Measurements from ENCODE around the gene CEP78. TPM values are rescaled to one million over a fixed set of nuclear protein-coding genes. Genes with fewer than 3 reads are reported as not detected.
"Not testable (repeated sequence)": the region's sequence is repeated elsewhere in the genome, so short reads cannot be mapped to it uniquely, and the experiment has no call there.

CEP78 gene
- total RNA-seq, 2 donors from 2014 or later = 22.6 to 37.2 TPM

GRCh38 chr9:78214492-78214891 is 21.4 kb upstream of the CEP78 start:
- Mint-ChIP-seq H3K4me1 (peaks cover 26% of the 10 kb centered on the region), H3K36me3 (ENCODE audit: low read depth) (no peaks in the 10 kb centered on the region), H3K27me3 (no peaks in the 10 kb centered on the region), H3K4me3 (no peak overlapping the region), H3K9me3 (no peaks in the 10 kb centered on the region), H3K27ac (no peak overlapping the region)
- ATAC-seq (replicated peaks) = no peak

- H3K27me3 Mint-ChIP-seq = no peaks in the 10 kb centered on the region
- no peak overlapping the region for H3K4me3 Mint-ChIP-seq
- H3K9me3 Mint-ChIP-seq = no peaks in the 10 kb centered on the region
- H3K4me1 Mint-ChIP-seq = peaks cover 18% of the 10 kb centered on the region
- ATAC-seq (replicated peaks) = no peak
- H3K27ac Mint-ChIP-seq = no peak overlapping the region
- H3K36me3 Mint-ChIP-seq (ENCODE audit: low read depth) = no peaks in the 10 kb centered on the region
Observed at GRCh38 chr9:78215706-78216105, 20.2 kb upstream of the CEP78 start.

GRCh38 chr9:78218890-78219289 is 17.0 kb upstream of the CEP78 start:
- Mint-ChIP-seq H3K4me3 (no peak overlapping the region), H3K27ac (no peak overlapping the region), H3K36me3 (ENCODE audit: low read depth) (no peaks in the 10 kb centered on the region), H3K9me3 (no peaks in the 10 kb centered on the region), H3K27me3 (no peaks in the 10 kb centered on the region), H3K4me1 (no peaks in the 10 kb centered on the region)
- no peak for ATAC-seq (replicated peaks)

- Mint-ChIP-seq H3K36me3 (ENCODE audit: low read depth) (no peaks in the 10 kb centered on the region), H3K4me1 (no peaks in the 10 kb centered on the region), H3K27ac (peak overlapping the region; percentile 72), H3K27me3 (peaks cover 12% of the 10 kb centered on the region), H3K9me3 (no peaks in the 10 kb centered on the region), H3K4me3 (no peak overlapping the region)
- ATAC-seq (replicated peaks) = no peak
Observed at GRCh38 chr9:78221425-78221824, 14.4 kb upstream of the CEP78 start.

GRCh38 chr9:78221841-78222240 is 14.0 kb upstream of the CEP78 start:
- not testable (repeated sequence) for H3K36me3 Mint-ChIP-seq (ENCODE audit: low read depth); H3K9me3 Mint-ChIP-seq; ATAC-seq (replicated peaks); H3K4me3 Mint-ChIP-seq; H3K4me1 Mint-ChIP-seq; H3K27ac Mint-ChIP-seq
- H3K27me3 Mint-ChIP-seq = peaks cover 12% of the 10 kb centered on the region

- no peak for ATAC-seq (replicated peaks)
- Mint-ChIP-seq H3K36me3 (ENCODE audit: low read depth) (no peaks in the 10 kb centered on the region), H3K4me3 (no peak overlapping the region), H3K27ac (no peak overlapping the region), H3K9me3 (no peaks in the 10 kb centered on the region), H3K4me1 (no peaks in the 10 kb centered on the region), H3K27me3 (peaks cover 17% of the 10 kb centered on the region)
Observed at GRCh38 chr9:78230761-78231160, 5.1 kb upstream of the CEP78 start.

GRCh38 chr9:78232471-78232870 is 3.4 kb upstream of the CEP78 start:
- not testable (repeated sequence) for H3K4me1 Mint-ChIP-seq; H3K4me3 Mint-ChIP-seq; ATAC-seq (replicated peaks); H3K27me3 Mint-ChIP-seq; H3K9me3 Mint-ChIP-seq; H3K36me3 Mint-ChIP-seq (ENCODE audit: low read depth); H3K27ac Mint-ChIP-seq

- H3K27me3 Mint-ChIP-seq = peaks cover 7% of the 10 kb centered on the region
- H3K4me1 Mint-ChIP-seq = peaks cover 23% of the 10 kb centered on the region
- peaks cover 8% of the 10 kb centered on the region for H3K36me3 Mint-ChIP-seq (ENCODE audit: low read depth)
- H3K4me3 Mint-ChIP-seq = no peak overlapping the region
- no peaks in the 10 kb centered on the region for H3K9me3 Mint-ChIP-seq
- ATAC-seq (replicated peaks) = no peak
- H3K27ac Mint-ChIP-seq = peak overlapping the region; percentile 90
Observed at GRCh38 chr9:78234810-78235209, 1.1 kb upstream of the CEP78 start.

- Mint-ChIP-seq H3K4me1 (peaks cover 23% of the 10 kb centered on the region), H3K27me3 (peaks cover 7% of the 10 kb centered on the region), H3K9me3 (no peaks in the 10 kb centered on the region), H3K4me3 (no peak overlapping the region), H3K36me3 (ENCODE audit: low read depth) (peaks cover 13% of the 10 kb centered on the region), H3K27ac (peak overlapping the region; percentile 90)
- no peak for ATAC-seq (replicated peaks)
Observed at GRCh38 chr9:78235256-78235761, 566 bp upstream of the CEP78 start.

GRCh38 chr9:78236551-78236910 is 656 bp downstream of the CEP78 start:
- peaks cover 23% of the 10 kb centered on the region for H3K4me1 Mint-ChIP-seq
- peak overlapping the region; percentile 90 for H3K27ac Mint-ChIP-seq
- no peaks in the 10 kb centered on the region for H3K27me3 Mint-ChIP-seq
- ATAC-seq (replicated peaks) = no peak
- no peaks in the 10 kb centered on the region for H3K9me3 Mint-ChIP-seq
- no peak overlapping the region for H3K4me3 Mint-ChIP-seq
- peaks cover 25% of the 10 kb centered on the region for H3K36me3 Mint-ChIP-seq (ENCODE audit: low read depth)

- Mint-ChIP-seq H3K27me3 (no peaks in the 10 kb centered on the region), H3K27ac (peak overlapping the region; percentile 84), H3K9me3 (no peaks in the 10 kb centered on the region), H3K4me1 (peaks cover 28% of the 10 kb centered on the region), H3K36me3 (ENCODE audit: low read depth) (peaks cover 35% of the 10 kb centered on the region), H3K4me3 (no peak overlapping the region)
- ATAC-seq (replicated peaks) = no peak
Observed at GRCh38 chr9:78238046-78239038, 2.5 kb downstream of the CEP78 start.

GRCh38 chr9:78239506-78239905 is 3.6 kb downstream of the CEP78 start:
- Mint-ChIP-seq H3K27me3 (no peaks in the 10 kb centered on the region), H3K9me3 (no peaks in the 10 kb centered on the region), H3K27ac (no peak overlapping the region), H3K4me3 (no peak overlapping the region), H3K36me3 (ENCODE audit: low read depth) (peaks cover 40% of the 10 kb centered on the region), H3K4me1 (peaks cover 28% of the 10 kb centered on the region)
- ATAC-seq (replicated peaks) = no peak

- no peak overlapping the region for H3K4me3 Mint-ChIP-seq
- no peaks in the 10 kb centered on the region for H3K27me3 Mint-ChIP-seq
- no peaks in the 10 kb centered on the region for H3K9me3 Mint-ChIP-seq
- ATAC-seq (replicated peaks) = no peak
- peaks cover 28% of the 10 kb centered on the region for H3K4me1 Mint-ChIP-seq
- peaks cover 60% of the 10 kb centered on the region for H3K36me3 Mint-ChIP-seq (ENCODE audit: low read depth)
- no peak overlapping the region for H3K27ac Mint-ChIP-seq
Observed at GRCh38 chr9:78242041-78242440, 6.2 kb downstream of the CEP78 start.

- H3K36me3 Mint-ChIP-seq (ENCODE audit: low read depth) = peaks cover 68% of the 10 kb centered on the region
- ATAC-seq (replicated peaks) = no peak
- no peak overlapping the region for H3K27ac Mint-ChIP-seq
- no peak overlapping the region for H3K4me3 Mint-ChIP-seq
- no peaks in the 10 kb centered on the region for H3K9me3 Mint-ChIP-seq
- H3K27me3 Mint-ChIP-seq = no peaks in the 10 kb centered on the region
- H3K4me1 Mint-ChIP-seq = peaks cover 20% of the 10 kb centered on the region
Observed at GRCh38 chr9:78243130-78243529, 7.3 kb downstream of the CEP78 start.

GRCh38 chr9:78245401-78245800 is 9.5 kb downstream of the CEP78 start:
- ATAC-seq (replicated peaks) = no peak
- Mint-ChIP-seq H3K27me3 (no peaks in the 10 kb centered on the region), H3K27ac (no peak overlapping the region), H3K36me3 (ENCODE audit: low read depth) (peaks cover 80% of the 10 kb centered on the region), H3K4me3 (no peak overlapping the region), H3K4me1 (peaks cover 5% of the 10 kb centered on the region), H3K9me3 (no peaks in the 10 kb centered on the region)

Data from activated T-helper 17 cell treated with anti-CD3 and anti-CD28 coated beads, Interleukin-2, amount 50 U/mL, for 72 hours (primary cell).